GM21825 (cell line): ENCODE data around the gene CIAO1.
"Not testable (repeated sequence)": the region's sequence is repeated elsewhere in the genome, so short reads cannot be mapped to it uniquely, and the experiment has no call there.

Source experiments
- ATAC-seq: cut with Tn5 transposase; IDR thresholded peaks from one replicate; pipeline ENCODE4 v1.9.1; 2021; ENCODE audit warnings: mild to moderate bottlenecking, moderate library complexity; ENCODE audit not compliant: unreplicated experiment

CIAO1 gene

GRCh38 chr2:96249654-96250053 is 16.4 kb upstream of the CIAO1 start:
- ATAC-seq = no peak

- no peak for ATAC-seq
Measured at GRCh38 chr2:96250188-96250587, 15.8 kb upstream of the CIAO1 start.

GRCh38 chr2:96251721-96252292 is 14.2 kb upstream of the CIAO1 start:
- ATAC-seq = no peak

GRCh38 chr2:96252526-96252925 is 13.5 kb upstream of the CIAO1 start:
- no peak for ATAC-seq

GRCh38 chr2:96253006-96253405 is 13.0 kb upstream of the CIAO1 start:
- no peak for ATAC-seq

- no peak for ATAC-seq
Measured at GRCh38 chr2:96254571-96254970, 11.5 kb upstream of the CIAO1 start.

- no peak for ATAC-seq
Measured at GRCh38 chr2:96256611-96257113, 9.4 kb upstream of the CIAO1 start.

- not testable (repeated sequence) for ATAC-seq
Measured at GRCh38 chr2:96257744-96258143, 8.3 kb upstream of the CIAO1 start.

GRCh38 chr2:96258166-96259022 is 7.6 kb upstream of the CIAO1 start:
- no peak for ATAC-seq

GRCh38 chr2:96259497-96259921 is 6.5 kb upstream of the CIAO1 start:
- no peak for ATAC-seq

GRCh38 chr2:96260387-96261260 is 5.4 kb upstream of the CIAO1 start:
- ATAC-seq = no peak

GRCh38 chr2:96261328-96262003 is 4.6 kb upstream of the CIAO1 start:
- ATAC-seq = no peak

- ATAC-seq = no peak
Measured at GRCh38 chr2:96262306-96262705, 3.7 kb upstream of the CIAO1 start.

- no peak for ATAC-seq
Measured at GRCh38 chr2:96264086-96264485, 1.9 kb upstream of the CIAO1 start.

GRCh38 chr2:96264656-96265348 is 1.2 kb upstream of the CIAO1 start:
- ATAC-seq = peak; percentile 11

- peak; percentile 17 for ATAC-seq
Measured at GRCh38 chr2:96265349-96265839, 631 bp upstream of the CIAO1 start.

GRCh38 chr2:96267159-96267971 is 1.3 kb downstream of the CIAO1 start:
- no peak for ATAC-seq

GRCh38 chr2:96271995-96272394 is 6.0 kb downstream of the CIAO1 start:
- ATAC-seq = no peak

GRCh38 chr2:96273763-96274162 is 7.7 kb downstream of the CIAO1 start:
- no peak for ATAC-seq
